K562 (cell line): ENCODE measurements around the gene PARD3. TPM values are rescaled to one million over a fixed set of nuclear protein-coding genes. Genes with fewer than 3 reads are reported as not detected.
A peak's percentile ranks its signal among the peaks of the same experiment; 100 is the strongest.

Experiments used
- ATAC-seq: fragments of 200-7000 bp; cut with Tn5 transposase; 3 replicates; pipeline ENCODE4 v1.9.1; 2020; ENCODE audit warnings: moderate library complexity
- BruUV-seq: library from RNA; stranded (reverse); fragments of 400-500 nt; replicated peaks from 2 replicates; lab custom pipeline; 2021; lab: Mats Ljungman, UMichigan
- CTCF ChIA-PET: fragments of 300-600 bp; formaldehyde crosslinking; extraction: SDS; loops from one replicate; lab custom pipeline; 2021; ENCODE audit warnings: low intra/inter-chr PET ratio; lab: Yijun Ruan, JAX
- POLR2A ChIA-PET: fragments of 300-600, 350-650 bp; sonication (Branson Sonifier 250); formaldehyde crosslinking; extraction: SDS; loops from one replicate; lab custom pipeline; 2021; ENCODE audit warnings: antibody characterized with exemption, inconsistent platforms; lab: Yijun Ruan, JAX
- DNase-seq, 4 experiments: peaks; one replicate each; pipeline versions ENCODE4 v3.0.0 to v3.0.0-alpha.2; 2011 to 2018; ENCODE audit warnings: low spot score in 3 of 4, mixed read lengths in 3 of 4; ENCODE audit errors: extremely low read depth in 1 of 4
- FAIRE-seq: peaks from 2 replicates; lab custom pipeline; 2011; peaks lifted over from hg19 to GRCh38; lab: Jason Lieb, UNC
- H2AFZ ChIP-seq: 2 replicates; pipeline ENCODE4 v1.6.0; 2011; ENCODE audit warnings: low read depth, low read length, control low read depth, inconsistent platforms
- H3K27ac ChIP-seq: fragments of 200-600 bp; 3 replicates; pipeline ENCODE4 v1.8.0; 2011; ENCODE audit warnings: low read depth, mild to moderate bottlenecking, control low read depth, inconsistent platforms, low read length, moderate library complexity, mixed read lengths; ENCODE audit errors: extremely low read depth
- H3K27me3 ChIP-seq, 2 experiments: fragments of 300-600 bp in 1 of 2; 2 replicates in 1 of 2; 3 replicates in 1 of 2; pipeline versions ENCODE4 v1.6.0 to v1.8.0; 2011; ENCODE audit warnings: inconsistent platforms in 2 of 2, low read length in 2 of 2, mild to moderate bottlenecking in 1 of 2, mixed read lengths in 1 of 2, moderate library complexity in 1 of 2; ENCODE audit not compliant: control insufficient read depth in 2 of 2, insufficient read depth in 2 of 2
- H3K36me3 ChIP-seq: fragments of 300-600 bp; 3 replicates; pipeline ENCODE4 v1.8.0; 2011; ENCODE audit warnings: mild to moderate bottlenecking, low read length, inconsistent platforms; ENCODE audit not compliant: control insufficient read depth, insufficient read depth
- H3K4me1 ChIP-seq, 2 experiments: fragments of 200-600 bp in 1 of 2; replicated peaks in 1 of 2; 2 replicates in 1 of 2; 3 replicates in 1 of 2; pipeline versions ENCODE4 v1.5.1 to v1.8.0; 2011; ENCODE audit warnings: inconsistent platforms in 2 of 2, low read length in 2 of 2, mild to moderate bottlenecking in 1 of 2, mixed read lengths in 1 of 2, moderate library complexity in 1 of 2; ENCODE audit not compliant: control insufficient read depth in 2 of 2, insufficient read depth in 2 of 2
- H3K4me2 ChIP-seq: 2 replicates; pipeline ENCODE4 v1.6.1; 2011; ENCODE audit warnings: low read length, control low read depth, inconsistent platforms, mixed read lengths; ENCODE audit not compliant: insufficient read depth
- H3K4me3 ChIP-seq: fragments of 200-600 bp; sonication (generic), shearing (Covaris generic); 2 replicates; pipeline ENCODE4 v1.5.1; 2016; ENCODE audit warnings: control low read depth, inconsistent platforms
- H3K79me2 ChIP-seq: fragments of 200-600 bp; 3 replicates; pipeline ENCODE4 v1.8.0; 2011; ENCODE audit warnings: low read length, inconsistent platforms; ENCODE audit not compliant: control insufficient read depth, insufficient read depth
- H3K9ac ChIP-seq, 2 experiments: 2 replicates each; pipeline versions ENCODE4 v1.6.0 to v1.6.1; 2011; ENCODE audit warnings: low read depth in 2 of 2, low read length in 2 of 2, control low read depth in 1 of 2, inconsistent platforms in 1 of 2, mild to moderate bottlenecking in 1 of 2, mixed read lengths in 1 of 2; ENCODE audit not compliant: insufficient read depth in 1 of 2
- H3K9me1 ChIP-seq: one replicate; pipeline ENCODE4 v1.6.0; 2011; ENCODE audit warnings: inconsistent platforms, mild to moderate bottlenecking, low read length, moderate library complexity; ENCODE audit not compliant: control insufficient read depth, insufficient read depth
- H3K9me3 ChIP-seq: replicated peaks from 2 replicates; pipeline ENCODE4 v1.5.1; 2011; ENCODE audit warnings: low read depth, low read length, inconsistent platforms; ENCODE audit not compliant: control insufficient read depth, insufficient read depth
- H4K20me1 ChIP-seq: replicated peaks from 2 replicates; pipeline ENCODE4 v1.6.1; 2011; ENCODE audit warnings: low read length, inconsistent platforms, mixed read lengths; ENCODE audit not compliant: control insufficient read depth, insufficient read depth
- ELF2 ChIP-seq: fragments of 250-450 bp; sonication (Bioruptor Pico); IDR thresholded peaks from 2 replicates; pipeline ENCODE4 v1.5.0; 2021; ENCODE audit warnings: mild to moderate bottlenecking
- ETS2 ChIP-seq: IDR thresholded peaks from 2 replicates; pipeline ENCODE4 v1.6.1; 2016; ENCODE audit warnings: borderline replicate concordance, missing genetic modification characterization, mild to moderate bottlenecking, moderate library complexity, missing compliant biosample characterization; ENCODE audit not compliant: poor library complexity, severe bottlenecking
- HNRNPL ChIP-seq: fragments of 200-400 bp; formaldehyde crosslinking; IDR thresholded peaks from 2 replicates; pipeline ENCODE4 v1.6.1; 2017; ENCODE audit warnings: low read depth, mild to moderate bottlenecking, low read length
- MAFF ChIP-seq: IDR thresholded peaks from 2 replicates; pipeline ENCODE4 v1.6.1; 2012; ENCODE audit warnings: low read length, improper control_type of control experiment
- MBD2 ChIP-seq: sonication (generic); IDR thresholded peaks from 2 replicates; pipeline ENCODE4 v1.6.1; 2016; ENCODE audit warnings: low read depth, borderline replicate concordance
- RFX1 ChIP-seq: fragments of 450-650 bp; IDR thresholded peaks from 2 replicates; pipeline ENCODE4 v1.6.1; 2016; ENCODE audit warnings: mild to moderate bottlenecking, moderate library complexity
- SAFB ChIP-seq: fragments of 200-400 bp; formaldehyde crosslinking; IDR thresholded peaks from 2 replicates; pipeline ENCODE4 v1.6.1; 2017; ENCODE audit warnings: low read depth, low read length, borderline replicate concordance
- SMARCA5 ChIP-seq: fragments of 450-650 bp; IDR thresholded peaks from 2 replicates; pipeline ENCODE4 v1.6.1; 2016
- TCFL5 ChIP-seq: fragments of 250-450 bp; sonication (Bioruptor Pico); conservative IDR thresholded peaks from 2 replicates; pipeline ENCODE4 v1.6.1; 2021; ENCODE audit warnings: mild to moderate bottlenecking, moderate library complexity, matching md5 sums
- ZFP30 ChIP-seq: fragments of 250-450 bp; sonication (Bioruptor Pico); IDR thresholded peaks from 2 replicates; pipeline ENCODE4 v1.8.0; 2022; ENCODE audit warnings: moderate library complexity, mild to moderate bottlenecking, inconsistent platforms, borderline replicate concordance
- ZFPM2 ChIP-seq: fragments of 250-450 bp; sonication (Bioruptor Pico); IDR thresholded peaks from 2 replicates; pipeline ENCODE4 v1.5.1; 2022; ENCODE audit warnings: mild to moderate bottlenecking
- ZNF23 ChIP-seq: fragments of 250-450 bp; sonication (Bioruptor Pico); IDR thresholded peaks from 2 replicates; pipeline ENCODE4 v1.4.0; 2020; ENCODE audit warnings: mild to moderate bottlenecking
- ZNF384 ChIP-seq: IDR thresholded peaks from 2 replicates; pipeline ENCODE4 v1.6.1; 2012; ENCODE audit warnings: low read depth, low read length, improper control_type of control experiment
- ZNF431 ChIP-seq: sonication (generic); formaldehyde crosslinking; IDR thresholded peaks from 2 replicates; pipeline ENCODE4 v1.8.0; 2022; ENCODE audit warnings: mild to moderate bottlenecking, missing genetic modification reagents
- ZNF444 ChIP-seq: fragments of 250-450 bp; sonication (Bioruptor Pico); IDR thresholded peaks from 2 replicates; pipeline ENCODE4 v1.4.0; 2020; ENCODE audit warnings: mild to moderate bottlenecking, moderate library complexity
- WGBS: fragments of 100-300 bp; shearing (Covaris generic); methylation state at CpG from one replicate; pipeline ENCODE4 v1.1.6; 2016; ENCODE audit warnings: low coverage, mixed read lengths; ENCODE audit not compliant: insufficient coverage; ENCODE audit errors: missing lambda C conversion rate; 5-methylcytosine and 5-hydroxymethylcytosine counted together
- in situ Hi-C: fragments of 300-500 bp; cut with MboI; formaldehyde crosslinking; loops from 4 replicates; pipeline ENCODE4 v1.15.0; 2018; ENCODE audit warnings: inconsistent platforms, mixed read lengths
- intact Hi-C: fragments of 100-400 bp; cut with micrococcal nuclease; formaldehyde crosslinking; loops from 2 replicates; pipeline ENCODE4 v1.14.2; 2022
- polyA plus RNA-seq, 8 experiments: library from polyadenylated mRNA; depleted of rRNA in 4 of 8; stranded (reverse) in 5 of 8; unstranded in 3 of 8; fragments of >200 nt; fragmentation: Nextera tagmentation in 2 of 8; fragmentation: Illumina TruSeq in 1 of 8; extraction: Ambion mirVana in 2 of 8; extraction: Trizol in 1 of 8; gene quantifications; 2 replicates each; pipeline versions ENCODE4 v1.2.1 to v1.2.3, GENCODE V29; 2011 to 2014; ENCODE audit warnings: inconsistent platforms in 1 of 8, missing spikeins in 1 of 8
- total RNA-seq, 7 experiments: library from RNA; depleted of rRNA in 6 of 7; stranded (reverse); fragments of >200 nt in 6 of 7; fragmentation: Illumina TruSeq in 2 of 7; extraction: Trizol in 2 of 7; gene quantifications; 2 replicates each; pipeline versions ENCODE4 v1.2.1 to v1.2.3, GENCODE V29; 2011 to 2021; ENCODE audit warnings: low replicate concordance in 1 of 7
- TF ChIP-seq, protein P1 (sequence below), 2 experiments: IDR thresholded peaks; 2 replicates each; pipeline ENCODE4 v1.6.1; 2011; ENCODE audit warnings: borderline replicate concordance in 1 of 2, control low read depth in 1 of 2, low read depth in 1 of 2, low read length in 1 of 2, mild to moderate bottlenecking in 1 of 2, mixed read lengths in 1 of 2, moderate library complexity in 1 of 2; ENCODE audit not compliant: insufficient read depth in 1 of 2, insufficient read length in 1 of 2, poor library complexity in 1 of 2, severe bottlenecking in 1 of 2; ENCODE audit errors: extremely low read depth in 1 of 2

PARD3 gene
- total and polyA plus RNA-seq, 9 of the 15 experiments (the other 6 are each of a cell fraction or from before 2014, with no cell fraction given): 2.7 to 11.7 (median 7.7) TPM

- intact Hi-C loops (no loop called here), in situ Hi-C loops (no loop called here)
- H3K27me3 ChIP-seq: no peaks in the 10 kb centered on the region
- H3K4me3 ChIP-seq: no peak overlapping the region
- ChIA-PET CTCF (no interaction called here), POLR2A (no interaction called here)
- H2AFZ ChIP-seq: no peak overlapping the region
- FAIRE-seq: no peak
- WGBS: 12% methylated on average over 3 of the region's 3 CpGs
- no peaks in the 10 kb centered on the region for H3K9me3 ChIP-seq
- H3K4me2 ChIP-seq: no peak overlapping the region
- no TSS peak for BruUV-seq
- H3K36me3 ChIP-seq: no peaks in the 10 kb centered on the region
- H3K9me1 ChIP-seq: no peaks in the 10 kb centered on the region
- H3K27ac ChIP-seq: no peak overlapping the region
- H3K79me2 ChIP-seq: no peaks in the 10 kb centered on the region
- no peak for ATAC-seq
- H3K4me1 ChIP-seq: peaks cover 0 to 5% of the 10 kb centered on the region in 2 experiments; a peak in 1 of 5 replicates
- H3K9ac ChIP-seq: no peak overlapping the region
- no peak for TF ChIP-seq SMARCA5
- TF ChIP-seq ZNF23 (CRISPR knock-in tag): no peak
- 0 out of 2 replicates have a peak, but pooled peaks have one; percentile 16 for TF ChIP-seq RFX1
- no peaks in the 10 kb centered on the region for H4K20me1 ChIP-seq
- DNase-seq: no peak
Observed at GRCh38 chr10:34491678-34492077, 323.4 kb downstream of the PARD3 start.

- WGBS: 11% methylated on average over 6 of the region's 7 CpGs
- in situ Hi-C loops (no loop called here), intact Hi-C loops (no loop called here)
- POLR2A ChIA-PET: interaction anchor here (0.6 to 1.2 kb wide), 2 partner anchors 10 to 907 kb away, joined by 3 to 5 read pairs; no protein-coding TSS in a partner anchor
- H2AFZ ChIP-seq: no peak overlapping the region
- H3K9me3 ChIP-seq: no peaks in the 10 kb centered on the region
- H3K79me2 ChIP-seq: no peaks in the 10 kb centered on the region
- no peaks in the 10 kb centered on the region for H4K20me1 ChIP-seq
- BruUV-seq: no TSS peak
- H3K27me3 ChIP-seq: no peaks in the 10 kb centered on the region
- H3K4me1 ChIP-seq: peaks cover 0 to 5% of the 10 kb centered on the region in 2 experiments; a peak in 1 of 5 replicates
- DNase-seq: no peak
- H3K4me2 ChIP-seq: no peak overlapping the region
- H3K4me3 ChIP-seq: no peak overlapping the region
- CTCF ChIA-PET: no interaction called here
- H3K9me1 ChIP-seq: no peaks in the 10 kb centered on the region
- no peak overlapping the region for H3K27ac ChIP-seq
- FAIRE-seq: no peak
- ATAC-seq: no peak
- no peaks in the 10 kb centered on the region for H3K36me3 ChIP-seq
- no peak overlapping the region for H3K9ac ChIP-seq
- TF ChIP-seq HNRNPL: no peak
- no peak for TF ChIP-seq TCFL5 (CRISPR knock-in tag)
- TF ChIP-seq ETS2: no peak
- no peak for TF ChIP-seq ZFP30 (CRISPR knock-in tag)
- no peak for TF ChIP-seq ZNF431
- TF ChIP-seq MAFF: no peak
- TF ChIP-seq ZFPM2 (CRISPR knock-in tag): no peak
- no peak for TF ChIP-seq ZNF384
- no peak for TF ChIP-seq MBD2
- no peak for TF ChIP-seq SAFB
- TF ChIP-seq, protein P1, sequence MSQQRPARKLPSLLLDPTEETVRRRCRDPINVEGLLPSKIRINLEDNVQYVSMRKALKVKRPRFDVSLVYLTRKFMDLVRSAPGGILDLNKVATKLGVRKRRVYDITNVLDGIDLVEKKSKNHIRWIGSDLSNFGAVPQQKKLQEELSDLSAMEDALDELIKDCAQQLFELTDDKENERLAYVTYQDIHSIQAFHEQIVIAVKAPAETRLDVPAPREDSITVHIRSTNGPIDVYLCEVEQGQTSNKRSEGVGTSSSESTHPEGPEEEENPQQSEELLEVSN (IDR thresholded peaks at IDR 0.05; ENCODE audit: borderline replicate concordance in 1 of 2, extremely low read depth in 1 of 2, insufficient read depth in 1 of 2, insufficient read length in 1 of 2, low read depth in 1 of 2, low read length in 1 of 2, poor library complexity in 1 of 2, severe bottlenecking in 1 of 2): no peak
- no peak for TF ChIP-seq ZNF444 (CRISPR knock-in tag)
- TF ChIP-seq ELF2: no peak
Observed at GRCh38 chr10:34489973-34490745, 324.9 kb downstream of the PARD3 start.
